Kidney (tissue), 14 donors: ENCODE measurements around the gene ACTN1. TPM values are rescaled to one million over a fixed set of nuclear protein-coding genes. Genes with fewer than 3 reads are reported as not detected.

Experiments
- DNase-seq, 5 donors: peaks; one replicate each; pipeline ENCODE4 v3.0.0-alpha.2; 2013 to 2020
- FAIRE-seq: peaks from 2 replicates; lab custom pipeline; 2012; peaks lifted over from hg19 to GRCh38; lab: Jason Lieb, UNC
- H3K27ac ChIP-seq, 2 donors: one replicate each; pipeline ENCODE4 v1.7.0; 2013; ENCODE audit warnings: low read depth in 2 of 2, low read length in 2 of 2, inconsistent platforms in 1 of 2
- H3K27me3 ChIP-seq: one replicate; pipeline ENCODE4 v1.7.1; 2013; ENCODE audit warnings: low read length, inconsistent platforms; ENCODE audit not compliant: control insufficient read depth, insufficient read depth
- H3K36me3 ChIP-seq, 3 donors: one replicate each; pipeline versions ENCODE4 v1.7.0 to v1.7.1; 2013; ENCODE audit warnings: low read length in 3 of 3, control low read depth in 1 of 3, inconsistent platforms in 1 of 3; ENCODE audit not compliant: insufficient read depth in 3 of 3, control insufficient read depth in 2 of 3
- H3K4me1 ChIP-seq, 3 donors: one replicate each; pipeline versions ENCODE4 v1.7.0 to v1.7.1; 2013; ENCODE audit warnings: low read length in 3 of 3, inconsistent platforms in 1 of 3, low read depth in 1 of 3; ENCODE audit not compliant: control insufficient read depth in 2 of 3, insufficient read depth in 2 of 3
- H3K4me3 ChIP-seq, 3 donors: one replicate each; pipeline versions ENCODE4 v1.7.0 to v1.8.1; 2013; ENCODE audit warnings: low read length in 3 of 3, control low read depth in 1 of 3, inconsistent platforms in 1 of 3
- H3K9ac ChIP-seq, 3 donors: one replicate each; pipeline versions ENCODE4 v1.7.0 to v1.7.1; 2013; ENCODE audit warnings: low read length in 3 of 3, control low read depth in 1 of 3, inconsistent platforms in 1 of 3
- H3K9me3 ChIP-seq, 3 donors: one replicate each; pipeline versions ENCODE4 v1.7.0 to v1.7.1; 2013; ENCODE audit warnings: low read length in 3 of 3, control low read depth in 1 of 3, inconsistent platforms in 1 of 3; ENCODE audit not compliant: control insufficient read depth in 2 of 3, insufficient read depth in 1 of 3
- intact Hi-C: fragments of 100-400 bp; cut with DNase I; formaldehyde crosslinking; loops from one replicate; pipeline ENCODE4 v1.11.1; 2022
- polyA plus RNA-seq: library from polyadenylated mRNA; stranded (reverse); fragments of 350-450 nt; fragmentation: Illumina TruSeq; extraction: RNeasy Lipid Tissue Mini Kit (QIAGEN cat#74804); gene quantifications from one replicate; pipeline ENCODE4 v1.2.3, GENCODE V29; 2014; ENCODE audit warnings: low read depth, low replicate concordance; ENCODE audit not compliant: insufficient read depth
- total RNA-seq: library from RNA; stranded (reverse); fragmentation: NEBNext Ultra II Directional; extraction: Animal tissue kit (Norgen Biotek cat#: 25700); gene quantifications from one replicate; pipeline ENCODE4 v1.2.1, GENCODE V29; 2021
- TF ChIP-seq, protein P1 (sequence below): IDR thresholded peaks from 3 replicates; pipeline ENCODE4 v1.5.1; 2012; ENCODE audit warnings: mild to moderate bottlenecking, moderate library complexity, borderline replicate concordance; ENCODE audit not compliant: insufficient read depth; ENCODE audit errors: extremely low read depth
- donor health status: control.
- donor health status: control.
- donor health status: control.
- donor health status: control.
- donor health status: control.
- donor health status: DM: yes; HTN: yes; CAD: no.
- donor health status: Normal renal cell carcinoma (clear cell type).

Gene ACTN1
- total and polyA plus RNA-seq, 2 donors from 2014 or later, result 20.1 to 184 TPM

DNA sequence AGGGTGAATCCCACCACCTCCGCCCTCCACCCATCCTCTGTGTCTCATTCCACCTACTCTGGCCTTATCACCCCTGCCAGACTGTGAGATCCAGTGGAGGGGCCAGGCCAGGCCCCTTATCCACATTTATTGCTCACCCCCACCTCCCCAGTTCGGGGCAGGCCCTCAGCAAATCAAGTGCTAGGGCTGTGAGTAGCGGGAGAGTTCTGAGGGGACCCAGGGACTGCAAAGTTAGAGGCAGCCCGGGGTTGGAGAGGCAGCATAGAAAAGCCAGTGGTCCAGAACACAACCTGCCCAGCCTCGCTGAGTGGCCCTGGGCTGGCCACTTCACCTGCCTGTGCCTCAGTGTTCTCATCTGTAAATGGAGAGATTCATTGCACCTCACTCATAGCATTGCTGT is 27.2 kb upstream of the ACTN1 start:
- FAIRE-seq, result no peak
- Histone ChIP-seq H3K27me3 (no peaks in the 10 kb centered on the region), H3K9ac (no peak overlapping the region)

GRCh38 chr14:69005432-69006148 is 26.5 kb upstream of the ACTN1 start:
- Histone ChIP-seq H3K27me3 (no peaks in the 10 kb centered on the region), H3K4me1 (no peaks in the 10 kb centered on the region), H3K27ac (no peak overlapping the region), H3K4me3 (no peak overlapping the region), H3K36me3 (no peaks in the 10 kb centered on the region), H3K9me3 (no peaks in the 10 kb centered on the region), H3K9ac (no peak overlapping the region)
- intact Hi-C loops, result no loop called here
- peak in 2 of 5 donors; percentile 13 to 80 for DNase-seq
- FAIRE-seq, result no peak
- TF ChIP-seq, protein P1, sequence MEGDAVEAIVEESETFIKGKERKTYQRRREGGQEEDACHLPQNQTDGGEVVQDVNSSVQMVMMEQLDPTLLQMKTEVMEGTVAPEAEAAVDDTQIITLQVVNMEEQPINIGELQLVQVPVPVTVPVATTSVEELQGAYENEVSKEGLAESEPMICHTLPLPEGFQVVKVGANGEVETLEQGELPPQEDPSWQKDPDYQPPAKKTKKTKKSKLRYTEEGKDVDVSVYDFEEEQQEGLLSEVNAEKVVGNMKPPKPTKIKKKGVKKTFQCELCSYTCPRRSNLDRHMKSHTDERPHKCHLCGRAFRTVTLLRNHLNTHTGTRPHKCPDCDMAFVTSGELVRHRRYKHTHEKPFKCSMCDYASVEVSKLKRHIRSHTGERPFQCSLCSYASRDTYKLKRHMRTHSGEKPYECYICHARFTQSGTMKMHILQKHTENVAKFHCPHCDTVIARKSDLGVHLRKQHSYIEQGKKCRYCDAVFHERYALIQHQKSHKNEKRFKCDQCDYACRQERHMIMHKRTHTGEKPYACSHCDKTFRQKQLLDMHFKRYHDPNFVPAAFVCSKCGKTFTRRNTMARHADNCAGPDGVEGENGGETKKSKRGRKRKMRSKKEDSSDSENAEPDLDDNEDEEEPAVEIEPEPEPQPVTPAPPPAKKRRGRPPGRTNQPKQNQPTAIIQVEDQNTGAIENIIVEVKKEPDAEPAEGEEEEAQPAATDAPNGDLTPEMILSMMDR, result no peak

More for the DNA sequence above, 27.2 kb upstream of the ACTN1 start:
- DNase-seq, result peak in 1 of 5 donors; percentile 56
- intact Hi-C loops, result no loop called here
- H3K9me3 ChIP-seq, result no peaks in the 10 kb centered on the region
- H3K27ac ChIP-seq, result no peak overlapping the region
- H3K4me1 ChIP-seq, result no peaks in the 10 kb centered on the region
- H3K4me3 ChIP-seq, result no peak overlapping the region
- H3K36me3 ChIP-seq, result no peaks in the 10 kb centered on the region
- TF ChIP-seq, protein P1, result no peak

DNA sequence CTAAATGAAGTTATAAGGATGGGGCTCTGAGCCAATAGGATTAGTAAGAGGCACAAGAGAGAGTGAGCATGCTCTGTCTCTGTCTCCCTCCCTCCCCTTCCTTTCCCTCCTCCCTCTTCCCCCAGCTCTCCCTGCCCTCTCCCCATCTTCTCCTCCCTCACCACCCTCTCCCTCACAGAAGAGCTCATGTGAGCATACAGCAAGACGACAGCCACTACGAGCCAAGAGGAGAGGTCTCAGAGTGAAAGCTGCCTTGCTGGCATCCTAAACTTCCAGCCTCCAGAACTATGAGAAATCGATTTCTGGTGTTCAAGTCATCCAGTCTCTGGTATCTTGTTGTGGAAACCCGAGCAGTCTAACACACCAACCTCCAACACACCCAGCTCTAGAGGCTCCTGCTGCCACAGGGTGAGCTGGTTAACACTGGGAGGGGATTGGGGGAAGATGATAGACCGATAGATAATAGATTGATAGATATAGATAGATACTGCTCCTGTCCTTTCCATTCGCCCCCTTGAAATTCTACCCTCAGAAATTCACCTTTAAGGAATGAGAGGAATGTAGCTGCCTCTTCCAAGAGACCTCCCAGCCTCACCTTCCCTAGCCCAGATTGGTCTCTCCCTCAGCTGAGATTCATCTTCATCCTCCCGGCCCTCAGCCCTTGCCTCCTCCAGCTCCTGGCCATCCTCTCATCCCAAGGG is 25.8 kb upstream of the ACTN1 start:
- H3K4me3 ChIP-seq, result no peak overlapping the region
- no peaks in the 10 kb centered on the region for H3K27me3 ChIP-seq
- intact Hi-C loops, result no loop called here
- peak in 2 of 5 donors; percentile 29 to 39 for DNase-seq
- TF ChIP-seq, protein P1, result no peak
- H3K27ac ChIP-seq, result no peak overlapping the region
- H3K9me3 ChIP-seq, result no peaks in the 10 kb centered on the region
- no peaks in the 10 kb centered on the region for H3K36me3 ChIP-seq
- FAIRE-seq, result no peak
- H3K9ac ChIP-seq, result no peak overlapping the region
- H3K4me1 ChIP-seq, result no peaks in the 10 kb centered on the region
